GM11168 (cell line): ENCODE measurements around the gene ACTRT2.

Experiments used
- in situ Hi-C: fragments of 300-500 bp; cut with MboI; formaldehyde crosslinking; loops from one replicate; pipeline ENCODE4 v1.12.0; 2022; ENCODE audit warnings: low sequenced_read_pairs; ENCODE audit not compliant: unreplicated experiment

The ACTRT2 gene

DNA sequence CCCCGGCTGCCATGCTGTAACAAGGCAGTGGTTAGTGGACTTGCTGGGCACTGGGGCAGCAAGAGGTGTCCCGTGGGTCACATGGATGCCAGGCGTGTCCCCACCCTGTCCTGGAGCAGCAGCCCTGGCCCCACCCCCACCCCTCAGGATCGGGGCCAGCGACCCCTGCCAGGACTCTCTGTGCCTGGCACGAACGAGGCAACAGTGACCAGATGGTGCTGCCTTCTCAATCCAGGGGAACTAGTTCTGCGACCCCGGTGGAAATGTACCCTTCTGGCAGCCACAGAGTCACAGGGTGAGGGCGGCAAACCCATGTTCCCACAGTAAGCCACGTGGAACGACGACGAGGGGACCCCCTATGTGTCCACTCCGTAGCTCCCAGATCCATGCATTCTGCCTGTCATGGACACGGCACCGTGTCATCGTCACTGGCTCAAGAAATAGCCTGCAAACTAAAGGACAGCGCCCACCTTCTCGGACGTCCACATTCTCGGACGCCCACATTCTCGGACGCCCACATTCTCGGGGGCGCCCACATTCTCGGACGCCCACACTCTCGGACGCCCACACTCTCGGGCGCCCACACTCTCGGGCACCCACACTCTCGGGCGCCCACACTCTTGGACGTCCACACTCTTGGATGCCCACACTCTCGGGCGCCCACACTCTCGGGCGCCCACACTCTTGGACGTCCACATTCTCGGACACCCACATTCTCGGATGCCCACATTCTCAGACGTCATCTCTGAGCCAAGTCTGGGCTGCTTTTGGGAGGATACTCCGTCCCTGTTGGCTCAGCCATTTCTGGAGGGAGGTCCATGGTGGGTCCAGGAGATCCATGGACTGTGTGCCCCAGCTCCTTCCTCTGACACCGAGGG lies 19.6 kb upstream of the ACTRT2 start:
- in situ Hi-C loops: no loop called here

DNA sequence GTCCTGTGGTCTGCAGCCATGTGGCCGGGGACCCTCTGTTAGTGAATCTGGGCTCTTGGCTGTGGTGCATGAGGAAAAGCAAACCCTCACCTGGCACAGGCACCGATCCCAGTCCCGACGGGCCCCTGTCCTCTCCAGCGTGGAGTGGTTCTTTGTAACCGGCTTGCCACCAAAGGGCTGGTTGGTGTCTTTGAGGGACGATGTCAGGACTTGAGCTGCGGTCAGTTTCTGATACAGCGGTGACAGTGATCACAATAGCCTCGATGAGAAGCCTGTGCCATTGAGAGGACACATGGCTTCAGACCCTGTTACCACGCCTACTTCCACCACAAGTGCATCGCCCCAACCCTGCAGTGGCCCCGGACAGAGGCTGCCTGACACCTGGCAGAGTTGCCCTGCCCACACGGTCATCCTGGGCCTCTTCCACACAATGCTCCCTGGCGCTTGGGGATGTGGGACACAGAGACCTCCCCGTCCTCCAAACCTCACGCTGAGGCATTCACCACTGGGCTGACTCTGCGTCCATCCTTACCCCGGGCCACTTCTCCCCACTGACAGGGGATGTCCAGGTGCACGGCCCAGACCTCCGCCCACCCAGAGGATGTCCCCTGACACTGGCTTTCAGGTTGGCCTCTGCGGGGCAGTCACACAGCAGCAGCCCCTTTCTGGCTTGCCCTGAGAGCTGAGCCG lies 18.8 kb upstream of the ACTRT2 start:
- in situ Hi-C loops: no loop called here

DNA sequence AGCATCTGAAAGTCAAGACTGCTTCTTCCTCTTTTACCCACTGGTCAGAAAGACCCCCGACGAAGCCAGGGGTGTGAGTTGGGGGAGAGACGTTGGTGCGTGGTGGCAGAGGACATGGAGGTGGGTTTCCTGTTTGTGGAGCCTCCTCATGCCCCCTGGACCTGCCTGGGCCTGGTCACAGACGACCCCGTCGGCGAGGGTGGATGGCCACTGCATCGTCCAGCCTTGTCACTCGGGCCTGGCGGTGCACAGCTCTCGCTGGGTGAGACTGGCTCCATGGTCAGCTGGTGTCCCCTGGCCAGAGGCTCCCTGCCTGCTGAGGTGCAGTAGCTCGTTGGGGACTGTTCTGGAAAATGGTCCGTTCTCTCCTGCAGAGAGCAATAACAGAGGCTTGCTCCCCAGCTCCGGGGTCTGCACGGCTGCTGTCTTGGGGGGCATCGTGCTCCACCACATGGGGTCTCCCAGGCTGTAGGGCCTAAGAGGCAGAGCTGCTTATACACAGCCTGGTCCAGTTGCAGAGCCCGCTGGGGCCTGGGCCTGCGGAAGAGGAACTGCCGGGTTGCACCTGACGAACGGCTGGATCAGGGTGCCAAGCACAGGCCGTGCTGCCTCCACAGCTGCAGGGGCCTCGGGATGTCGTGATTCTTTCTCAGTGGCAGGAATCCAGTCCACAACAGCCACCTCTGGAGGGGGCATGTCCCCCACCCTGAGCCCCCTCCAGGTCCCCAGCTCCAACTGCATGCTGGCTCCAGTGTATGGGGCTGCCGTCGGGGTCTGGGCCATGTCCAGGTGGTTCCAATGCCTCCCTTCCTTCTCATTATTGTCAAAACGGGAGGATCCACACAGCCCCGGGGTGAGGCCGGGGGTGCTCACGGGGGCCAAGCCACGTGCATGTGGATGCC lies 18.0 kb upstream of the ACTRT2 start:
- in situ Hi-C loops: no loop called here

DNA sequence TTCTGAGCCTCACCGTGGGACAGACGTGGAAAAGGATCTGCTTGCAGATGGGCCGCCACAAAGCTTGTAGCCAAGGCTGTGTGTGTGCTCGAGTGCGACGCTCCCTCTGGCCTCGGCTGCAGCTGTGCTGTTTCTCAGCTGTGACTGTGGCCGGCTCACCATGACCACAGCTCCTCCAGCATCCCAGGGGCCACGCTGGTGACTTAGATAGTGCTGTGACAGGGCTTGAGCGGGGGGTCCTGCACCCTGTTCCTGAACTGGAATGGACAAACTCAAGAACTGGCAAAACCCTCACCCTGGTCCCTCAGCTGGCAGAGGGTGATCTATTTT lies 17.4 kb upstream of the ACTRT2 start:
- in situ Hi-C loops: no loop called here

DNA sequence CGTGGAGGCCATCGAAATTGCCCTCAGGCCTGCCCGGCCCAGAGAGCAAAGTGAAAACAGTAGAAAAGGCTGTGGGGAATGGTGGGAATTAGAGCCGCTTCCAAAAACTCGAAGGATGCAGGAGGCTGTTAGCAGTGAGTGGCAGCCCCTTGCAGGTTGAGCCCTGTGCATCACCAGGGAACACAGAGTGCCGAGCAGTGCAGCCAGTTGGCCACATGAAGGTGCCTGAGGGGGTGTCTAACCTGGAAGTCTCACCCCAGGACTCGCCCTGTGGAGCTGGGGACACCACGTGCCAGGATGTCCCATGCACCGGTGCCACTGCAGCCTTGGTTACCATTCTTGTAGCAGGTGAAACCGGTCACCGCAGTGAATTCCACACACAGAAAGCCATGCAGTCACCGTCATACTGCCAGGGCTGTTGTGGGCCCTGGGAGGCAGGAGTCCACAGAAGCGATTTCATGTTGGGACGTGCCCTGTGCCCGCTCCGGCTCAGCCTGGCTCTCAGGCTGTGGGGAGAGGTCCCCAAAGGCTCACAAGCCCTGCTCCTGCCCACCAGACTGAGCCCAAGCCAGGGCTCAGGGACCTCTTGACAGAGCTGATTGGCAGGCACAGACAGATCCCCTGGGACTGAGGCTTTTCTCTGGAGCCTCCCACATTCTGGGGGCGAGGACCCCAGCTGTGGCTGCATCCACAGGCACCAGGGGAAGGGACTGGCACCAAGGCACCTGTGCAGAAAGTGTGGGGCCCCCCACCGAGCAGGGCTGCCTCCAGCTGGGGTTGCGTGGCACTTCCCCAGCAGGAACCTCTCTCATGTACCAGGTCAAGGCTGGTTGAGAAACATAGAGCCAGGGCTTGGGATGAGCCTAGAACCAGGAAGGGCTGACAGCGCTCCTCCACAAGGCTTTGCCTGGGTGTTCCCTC lies 16.7 kb upstream of the ACTRT2 start:
- in situ Hi-C loops: no loop called here

DNA sequence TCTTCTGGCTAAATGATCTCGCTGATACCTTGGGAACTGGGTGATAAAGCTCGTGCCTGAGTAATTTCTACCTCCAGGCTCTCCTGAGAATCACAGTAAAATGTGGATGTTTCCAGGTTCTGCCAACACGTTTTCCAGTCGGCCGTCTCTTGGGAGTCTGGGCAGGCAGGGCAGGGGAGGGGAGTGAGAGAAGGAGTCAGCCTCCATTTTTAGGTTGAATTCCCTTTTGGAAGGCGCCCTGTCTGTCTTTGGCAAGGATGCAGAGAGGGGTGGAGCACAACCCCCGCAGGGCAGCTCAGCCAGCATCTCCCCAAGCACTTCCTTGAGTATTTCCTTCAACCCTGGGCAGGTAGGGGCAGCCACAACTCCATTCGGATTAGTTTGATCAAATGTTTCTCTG lies 15.5 kb upstream of the ACTRT2 start:
- in situ Hi-C loops: no loop called here

DNA sequence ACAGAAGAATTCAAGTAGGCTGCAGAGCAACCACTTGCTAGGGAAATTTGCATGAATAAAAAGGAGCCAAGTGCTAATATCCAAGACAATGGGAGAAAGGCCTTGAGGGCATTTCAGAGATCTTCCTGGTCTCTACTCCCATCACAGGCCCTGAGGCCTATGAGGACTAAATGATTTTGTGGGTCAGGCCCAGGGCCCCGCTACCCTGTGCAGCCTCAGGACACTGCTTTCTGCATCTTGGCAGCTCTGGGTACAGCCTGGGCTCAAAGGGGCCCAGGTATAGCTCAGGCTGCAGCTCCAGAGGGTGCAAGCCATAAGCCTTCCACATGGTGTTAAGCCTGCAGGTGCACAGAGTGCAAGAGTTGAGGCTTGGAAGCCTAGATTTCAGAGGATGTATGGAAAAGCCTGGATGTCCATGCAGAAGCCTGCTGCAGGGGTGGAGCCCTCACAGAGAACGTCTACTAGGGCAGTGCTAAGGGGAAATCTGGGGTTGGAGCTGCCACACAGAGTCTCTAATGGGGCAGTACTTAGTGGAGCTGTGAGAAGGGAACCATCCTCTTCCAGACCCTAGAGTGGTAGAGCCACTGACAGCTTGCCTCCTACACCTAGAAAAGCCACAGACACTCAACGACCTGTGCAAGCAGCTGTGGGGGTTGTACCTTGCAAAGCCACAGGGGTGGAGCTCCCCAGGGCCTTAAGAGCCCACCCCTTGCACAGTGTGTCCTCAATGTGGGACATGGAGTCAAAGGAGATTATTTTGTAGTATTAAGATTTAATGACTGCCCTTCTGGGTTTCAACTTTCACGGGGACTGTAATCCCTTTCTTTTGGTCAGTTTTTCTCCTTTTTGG lies 13.7 kb upstream of the ACTRT2 start:
- in situ Hi-C loops: no loop called here

DNA sequence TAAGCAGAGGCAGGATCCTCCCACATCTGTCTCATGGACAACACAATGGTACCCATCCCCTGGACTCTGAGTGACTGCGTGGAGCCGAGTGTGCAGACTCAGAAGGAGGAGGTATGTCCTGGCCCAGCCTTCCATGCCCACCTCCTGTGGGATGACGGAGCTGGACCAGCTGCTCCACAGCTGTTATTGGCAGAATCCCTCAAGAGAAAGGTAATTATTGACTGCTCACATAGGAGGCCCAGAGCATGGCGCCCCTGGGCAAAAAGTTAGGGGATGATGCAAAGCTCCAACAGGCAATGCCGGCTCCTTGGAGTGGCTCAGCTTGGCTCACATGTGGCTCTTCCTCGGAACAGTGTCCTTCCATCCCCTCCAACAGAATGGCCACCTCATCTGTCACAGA lies 12.2 kb upstream of the ACTRT2 start:
- in situ Hi-C loops: no loop called here

DNA sequence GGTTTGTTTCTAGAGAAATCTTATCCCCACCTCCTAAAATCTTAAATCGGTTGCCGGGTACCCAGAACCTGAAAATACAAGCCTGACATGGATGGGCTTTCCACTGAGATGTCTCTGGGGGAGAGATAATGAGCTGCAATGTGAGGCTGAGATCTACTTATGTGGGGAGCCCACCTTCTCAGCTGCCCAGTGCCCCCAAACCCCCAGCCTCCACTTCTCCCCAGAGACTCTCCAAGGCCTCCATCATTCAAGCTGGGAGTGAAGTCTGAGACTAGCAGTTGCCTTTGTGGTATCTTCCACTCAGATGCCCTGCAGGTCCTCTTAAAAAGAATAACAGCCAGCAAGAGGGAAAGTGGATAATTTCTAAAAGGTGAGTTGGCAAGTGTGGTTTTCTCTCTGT lies 11.7 kb upstream of the ACTRT2 start:
- in situ Hi-C loops: no loop called here

DNA sequence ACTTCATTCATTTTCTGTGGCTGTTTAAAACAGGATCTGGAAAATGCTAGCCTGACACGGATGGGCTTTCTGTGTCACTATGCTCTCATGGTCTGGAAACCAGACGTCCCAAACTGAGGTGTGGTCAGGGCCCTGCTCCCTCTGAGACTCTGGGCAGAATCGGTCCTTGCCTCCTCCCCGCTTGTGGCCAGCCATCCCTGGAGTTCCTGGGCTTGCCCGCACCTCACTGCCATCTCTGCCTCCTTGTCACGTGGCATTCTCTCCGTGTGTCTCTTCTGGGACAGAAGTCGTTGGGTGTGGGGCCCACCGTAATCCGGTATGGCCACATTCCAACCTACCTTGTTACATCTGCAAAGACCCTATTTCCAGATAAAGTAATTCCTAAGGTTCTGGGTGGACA lies 10.1 kb upstream of the ACTRT2 start:
- in situ Hi-C loops: no loop called here

DNA sequence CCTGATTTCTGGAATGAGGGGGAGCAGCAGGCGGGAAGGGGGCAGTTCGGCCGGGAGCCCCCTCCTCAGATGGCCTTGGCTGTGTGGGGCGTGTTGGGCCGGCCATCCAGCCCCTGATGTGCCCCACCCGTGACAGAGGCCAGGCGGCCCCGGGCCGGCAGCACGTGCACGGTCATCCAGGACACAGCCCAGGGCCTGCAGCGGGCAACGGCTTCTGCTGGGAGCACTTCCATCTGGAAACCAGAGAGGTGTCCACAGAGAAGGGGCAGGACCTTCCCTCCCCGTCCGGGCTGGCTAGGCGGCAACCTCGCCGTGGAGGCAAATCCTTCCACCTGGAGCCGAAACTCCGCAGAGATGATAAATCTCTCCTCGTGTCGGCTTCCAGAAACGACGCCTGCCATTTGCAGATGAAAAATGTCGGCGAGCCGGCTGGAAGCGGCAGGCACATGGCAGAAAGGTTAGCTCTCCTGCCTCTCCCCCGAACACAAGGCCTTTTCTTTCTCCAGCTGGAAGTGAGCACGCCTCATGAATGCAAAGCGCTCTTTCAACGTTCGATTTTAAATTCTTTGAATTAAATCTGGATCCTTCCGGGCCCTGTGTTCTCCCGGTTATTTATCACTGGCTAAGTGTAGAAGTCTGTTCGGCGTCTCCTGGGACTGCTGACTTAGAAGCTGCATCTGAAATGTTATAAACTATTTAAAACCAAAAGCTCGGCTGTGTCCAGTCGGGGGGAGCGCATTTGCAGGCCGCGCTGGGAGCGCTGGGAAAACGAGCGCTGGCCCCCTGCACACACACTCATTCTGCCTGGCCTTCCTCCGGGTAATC lies 9.4 kb upstream of the ACTRT2 start:
- in situ Hi-C loops: no loop called here

DNA sequence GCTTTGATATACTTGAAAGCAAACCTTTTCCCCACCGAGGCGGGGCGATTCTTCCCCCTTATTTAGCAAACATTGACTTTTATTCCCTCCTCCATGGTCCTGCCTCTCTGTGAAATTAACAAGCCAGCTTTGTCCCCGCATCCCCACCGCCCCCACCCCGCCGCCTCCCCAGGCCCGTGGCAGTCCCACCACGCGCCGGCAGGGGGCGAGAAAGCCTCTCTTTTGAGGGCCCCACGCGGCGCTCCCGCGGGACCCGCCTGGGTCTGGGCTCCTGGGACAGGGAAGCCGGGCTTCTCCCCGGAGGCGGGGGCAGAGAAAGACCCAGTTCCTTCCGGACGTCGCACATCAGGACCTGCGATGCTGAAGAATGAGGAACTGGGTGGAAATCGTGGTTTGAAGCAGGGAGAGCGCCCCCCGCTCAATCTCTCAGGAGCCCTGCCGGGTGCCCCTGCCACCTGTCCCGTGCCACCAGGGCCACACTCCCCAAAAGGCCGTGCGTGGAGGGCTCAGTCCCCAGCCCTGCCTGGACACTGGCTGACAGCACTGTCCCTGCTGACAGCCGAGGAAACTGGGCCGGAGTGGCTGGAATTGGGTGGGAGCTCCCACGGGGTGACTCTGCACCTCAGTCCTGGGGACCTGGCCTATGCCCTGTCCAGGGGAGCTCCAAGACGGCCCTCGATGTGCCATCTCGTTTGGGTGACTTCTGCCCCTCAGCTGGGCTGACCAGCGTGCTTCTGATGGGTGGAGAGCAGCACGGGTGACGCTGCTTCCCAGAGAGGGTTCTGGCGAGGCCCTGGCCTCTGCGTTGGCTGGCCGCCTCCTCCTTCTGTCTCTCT lies 8.6 kb upstream of the ACTRT2 start:
- in situ Hi-C loops: no loop called here

DNA sequence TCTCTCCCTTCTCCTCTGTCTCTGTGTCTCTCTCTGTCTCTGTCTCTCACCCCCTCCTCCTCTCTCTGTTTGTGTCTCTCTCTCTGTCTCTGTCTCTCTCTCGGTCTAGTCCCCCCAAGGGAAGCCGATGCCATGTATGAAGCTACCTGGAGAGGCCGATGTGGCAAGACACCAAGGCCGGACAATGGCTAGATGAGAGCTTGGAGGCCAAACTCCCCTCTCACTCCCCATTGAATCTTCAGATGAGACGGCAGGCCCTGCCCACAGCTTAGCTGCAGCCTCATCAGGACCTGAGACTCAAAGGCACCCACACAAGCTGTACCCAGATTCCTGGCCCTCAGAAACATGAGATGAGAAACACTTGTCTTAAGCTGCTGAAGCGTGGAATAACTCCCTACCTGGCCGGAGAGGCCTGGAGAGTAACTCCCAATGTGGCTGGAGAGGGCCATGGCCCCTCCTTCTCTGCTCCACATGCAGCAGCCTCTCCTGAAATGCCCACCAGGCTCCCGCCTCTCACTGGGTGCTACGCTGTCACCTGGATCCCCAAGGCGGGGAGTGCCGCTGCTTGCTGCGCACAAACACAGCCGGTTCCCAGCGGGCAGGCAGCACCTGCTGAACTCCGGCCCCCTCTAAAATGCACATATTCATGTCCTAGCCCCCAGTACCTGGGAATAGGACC lies 7.8 kb upstream of the ACTRT2 start:
- in situ Hi-C loops: no loop called here

DNA sequence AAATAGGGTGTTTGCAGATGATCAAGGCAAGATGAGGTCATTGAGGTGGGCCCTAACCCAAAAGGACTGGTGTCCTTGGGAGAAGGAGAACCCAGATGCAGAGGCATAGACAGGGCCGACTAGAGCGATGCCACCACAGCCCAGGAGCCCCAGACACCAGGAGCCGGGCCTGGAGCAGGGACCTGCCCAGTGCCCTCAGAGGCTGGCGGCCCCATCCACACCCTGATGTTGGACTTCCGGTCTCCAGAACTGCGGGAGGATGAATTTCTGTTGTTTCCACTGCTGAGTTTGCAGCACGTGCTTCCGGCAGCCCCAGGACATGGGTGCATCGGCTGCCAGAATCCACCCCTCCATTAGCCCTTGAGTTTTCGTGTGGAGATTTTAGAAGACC lies 7.2 kb upstream of the ACTRT2 start:
- in situ Hi-C loops: no loop called here

DNA sequence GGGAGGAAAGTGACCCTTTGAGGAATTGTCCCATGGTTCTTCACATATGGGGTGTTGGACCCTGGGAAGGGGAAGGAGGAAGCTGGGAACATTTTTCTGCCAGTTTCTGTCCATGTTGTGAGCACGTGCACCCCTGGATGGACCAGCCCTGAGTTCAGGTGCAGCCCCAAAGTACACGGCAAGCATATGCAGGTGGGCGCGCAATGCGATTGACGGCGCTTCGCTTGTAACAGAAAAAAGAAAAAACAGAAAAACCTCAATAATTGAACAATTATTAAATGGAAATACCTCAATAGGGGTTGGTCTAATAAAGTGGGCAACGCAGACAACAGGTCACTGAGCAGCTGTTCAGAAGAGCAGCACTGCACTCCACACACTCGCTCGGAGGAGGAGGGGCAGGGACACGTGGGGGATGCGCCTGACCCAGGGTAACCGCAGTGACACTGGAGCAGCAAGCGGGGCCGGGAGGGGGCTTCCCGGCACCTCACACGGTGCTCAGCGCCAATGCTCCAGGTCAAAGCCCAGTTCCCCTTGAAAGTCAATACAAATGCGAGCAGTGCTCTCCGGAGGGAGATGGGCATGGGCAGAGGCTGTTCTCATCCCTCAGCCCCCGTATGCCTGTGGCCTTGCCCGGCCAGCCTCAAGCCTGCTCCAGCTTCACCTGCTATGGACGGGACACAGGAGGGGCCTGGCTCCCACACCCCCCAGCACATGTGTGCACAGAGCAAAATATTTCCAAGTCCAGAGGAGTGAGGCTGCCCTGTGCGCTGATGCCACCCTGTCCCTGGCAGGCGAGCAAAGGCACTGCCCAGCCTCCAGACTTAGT lies 6.6 kb upstream of the ACTRT2 start:
- in situ Hi-C loops: no loop called here

DNA sequence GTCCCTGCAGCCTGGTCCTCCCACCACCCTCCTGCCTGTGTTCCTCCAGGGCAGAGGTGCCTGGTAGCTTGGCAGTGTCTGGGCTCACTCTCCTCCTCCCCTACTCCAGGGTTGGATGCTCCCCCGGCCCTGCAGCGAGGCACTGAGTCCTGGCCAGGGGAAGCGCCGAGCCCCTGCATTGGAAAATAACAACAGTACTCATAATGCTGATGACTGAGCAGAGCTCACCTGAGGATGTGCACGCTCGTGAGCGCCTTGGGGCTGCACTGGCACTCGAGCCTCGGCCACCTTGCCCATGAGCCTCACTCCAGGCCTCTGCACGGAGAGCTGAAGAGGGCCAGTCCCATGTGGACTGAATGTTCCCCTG lies 6.0 kb upstream of the ACTRT2 start:
- in situ Hi-C loops: no loop called here
